Vagina (tissue), 2 donors: Measurements from ENCODE around the gene MYO19.

Experiments used
- CTCF ChIP-seq, 3 experiments: fragments of 450-650 bp in 2 of 3; fragments of 200-600 bp in 1 of 3; sonication (generic) in 1 of 3; IDR thresholded peaks; one replicate each; pipeline ENCODE4 v1.5.1; 2017 to 2019; ENCODE audit warnings: antibody characterized with exemption in 3 of 3, mild to moderate bottlenecking in 2 of 3, moderate library complexity in 2 of 3
- POLR2A ChIP-seq, 2 donors: fragments of 450-650 bp; IDR thresholded peaks; one replicate each; pipeline ENCODE4 v1.6.1; 2017; ENCODE audit warnings: antibody characterized with exemption in 2 of 2, mild to moderate bottlenecking in 2 of 2, moderate library complexity in 2 of 2
- POLR2AphosphoS5 ChIP-seq, 2 donors: sonication (generic); formaldehyde crosslinking; IDR thresholded peaks; one replicate each; pipeline ENCODE4 v1.9.0; 2017; ENCODE audit warnings: antibody characterized with exemption in 2 of 2, mild to moderate bottlenecking in 2 of 2, low read depth in 1 of 2; ENCODE audit not compliant: insufficient read depth in 1 of 2

- no peak for TF ChIP-seq CTCF (IDR thresholded peaks at IDR 0.05)
- TF ChIP-seq POLR2AphosphoS5 (IDR thresholded peaks at IDR 0.05; ENCODE audit: insufficient read depth in 1 of 2, low read depth in 1 of 2) = no peak
- TF ChIP-seq POLR2A (IDR thresholded peaks at IDR 0.05) = no peak
Observed at GRCh38 chr17:36553459-36553858, 18.8 kb upstream of the MYO19 start.
